ENCODE measurements around the gene UBXN1. TPM values are rescaled to one million over a fixed set of nuclear protein-coding genes. Genes with fewer than 3 reads are reported as not detected.
"Not testable (repeated sequence)": the region's sequence is repeated elsewhere in the genome, so short reads cannot be mapped to it uniquely, and the experiment has no call there.

Gene UBXN1
- total RNA-seq, 1 donor from 2014 or later = 289 TPM

DNA sequence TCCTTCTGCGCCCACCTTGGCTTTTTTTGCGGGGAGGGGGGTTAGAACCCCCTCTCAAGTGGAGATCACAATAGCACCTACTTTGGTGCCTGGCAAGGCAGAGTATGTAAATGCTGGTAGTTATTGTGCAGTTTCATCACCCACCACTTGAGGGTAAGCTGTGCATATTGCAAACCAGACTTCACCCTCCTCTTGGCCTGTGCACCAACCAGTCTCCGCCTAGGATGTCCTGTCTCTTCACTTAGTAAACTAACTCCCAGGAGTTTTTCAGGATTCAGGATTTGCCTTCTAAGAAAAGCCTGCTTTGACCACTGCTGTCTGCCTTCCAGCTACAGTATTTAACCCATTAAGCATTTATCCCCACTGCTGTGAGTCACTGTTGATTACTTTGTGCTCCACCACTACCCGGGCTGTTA, 2.0 kb upstream of the UBXN1 start:
- Histone ChIP-seq H3K4me3 (ENCODE audit: low read depth, low read length) (no peak overlapping the region), H3K27me3 (ENCODE audit: control insufficient read depth, insufficient read depth, low read length) (no peaks in the 10 kb centered on the region), H3K36me3 (ENCODE audit: control insufficient read depth, insufficient read depth, low read length) (peaks cover 3% of the 10 kb centered on the region)
- TF ChIP-seq CTCF (IDR thresholded peaks at IDR 0.05; ENCODE audit: insufficient read depth, low read length, poor library complexity, severe bottlenecking) = peak; percentile 56
- no peak for DNase-seq (ENCODE audit: low read depth)

- H3K4me3 ChIP-seq (ENCODE audit: low read depth, low read length) = peak overlapping the region; percentile 100
- DNase-seq (ENCODE audit: low read depth) = no peak
- TF ChIP-seq CTCF (IDR thresholded peaks at IDR 0.05; ENCODE audit: insufficient read depth, low read length, poor library complexity, severe bottlenecking) = no peak
- H3K27me3 ChIP-seq (ENCODE audit: control insufficient read depth, insufficient read depth, low read length) = no peaks in the 10 kb centered on the region
- peaks cover 3% of the 10 kb centered on the region for H3K36me3 ChIP-seq (ENCODE audit: control insufficient read depth, insufficient read depth, low read length)
Measured at GRCh38 chr11:62678433-62678769, 472 bp downstream of the UBXN1 start.

GRCh38 chr11:62677714-62678113, 1.2 kb downstream of the UBXN1 start:
- Histone ChIP-seq H3K27me3 (ENCODE audit: control insufficient read depth, insufficient read depth, low read length) (no peaks in the 10 kb centered on the region), H3K36me3 (ENCODE audit: control insufficient read depth, insufficient read depth, low read length) (peaks cover 3% of the 10 kb centered on the region), H3K4me3 (ENCODE audit: low read depth, low read length) (peak overlapping the region; percentile 100)
- TF ChIP-seq CTCF (IDR thresholded peaks at IDR 0.05; ENCODE audit: insufficient read depth, low read length, poor library complexity, severe bottlenecking) = no peak
- no peak for DNase-seq (ENCODE audit: low read depth)

DNA sequence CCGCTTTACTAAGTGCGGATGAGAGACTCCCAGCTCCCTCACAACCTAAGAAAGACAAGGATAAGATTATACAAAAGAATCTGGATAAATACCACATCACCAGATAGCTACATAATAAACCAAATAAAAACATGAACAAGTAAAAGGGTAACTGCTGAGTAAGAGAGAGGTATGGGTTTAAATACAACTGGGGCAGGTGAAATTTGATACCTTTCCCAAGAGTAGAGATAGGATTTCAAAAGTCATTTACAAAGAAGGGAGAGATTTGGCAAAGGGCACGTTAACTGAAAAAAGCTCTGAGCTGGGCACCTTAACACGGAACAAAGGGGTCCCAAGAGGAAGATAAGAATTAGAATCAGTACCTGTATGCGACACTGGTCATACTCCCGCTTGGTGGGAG, 1.7 kb downstream of the UBXN1 start:
- no peaks in the 10 kb centered on the region for H3K27me3 ChIP-seq (ENCODE audit: control insufficient read depth, insufficient read depth, low read length)
- peaks cover 3% of the 10 kb centered on the region for H3K36me3 ChIP-seq (ENCODE audit: control insufficient read depth, insufficient read depth, low read length)
- no peak for DNase-seq (ENCODE audit: low read depth)
- no peak overlapping the region for H3K4me3 ChIP-seq (ENCODE audit: low read depth, low read length)
- TF ChIP-seq CTCF (IDR thresholded peaks at IDR 0.05; ENCODE audit: insufficient read depth, low read length, poor library complexity, severe bottlenecking) = no peak

DNA sequence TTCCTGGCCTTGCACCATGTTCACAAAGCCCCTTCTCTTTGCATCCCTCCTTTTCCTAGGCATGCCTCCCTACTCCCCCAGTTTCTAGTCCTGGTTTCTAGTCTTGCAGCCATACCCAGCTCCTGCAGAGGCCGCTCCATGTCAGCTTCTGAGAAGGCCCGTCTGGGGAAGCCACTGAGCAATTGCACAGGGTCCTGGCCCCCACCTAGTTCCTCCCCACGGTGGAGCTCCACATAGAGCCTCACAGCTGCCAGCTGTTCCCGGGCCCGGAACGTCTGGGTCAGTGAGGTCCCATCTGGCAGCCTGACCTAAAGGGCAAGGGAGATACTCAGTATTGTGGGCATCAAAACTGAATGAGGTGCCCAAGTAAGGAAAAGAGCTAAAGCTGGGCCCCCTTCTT, 2.2 kb downstream of the UBXN1 start:
- no peak for TF ChIP-seq CTCF (IDR thresholded peaks at IDR 0.05; ENCODE audit: insufficient read depth, low read length, poor library complexity, severe bottlenecking)
- Histone ChIP-seq H3K36me3 (ENCODE audit: control insufficient read depth, insufficient read depth, low read length) (peaks cover 3% of the 10 kb centered on the region), H3K27me3 (ENCODE audit: control insufficient read depth, insufficient read depth, low read length) (no peaks in the 10 kb centered on the region), H3K4me3 (ENCODE audit: low read depth, low read length) (no peak overlapping the region)
- DNase-seq (ENCODE audit: low read depth) = no peak

DNA sequence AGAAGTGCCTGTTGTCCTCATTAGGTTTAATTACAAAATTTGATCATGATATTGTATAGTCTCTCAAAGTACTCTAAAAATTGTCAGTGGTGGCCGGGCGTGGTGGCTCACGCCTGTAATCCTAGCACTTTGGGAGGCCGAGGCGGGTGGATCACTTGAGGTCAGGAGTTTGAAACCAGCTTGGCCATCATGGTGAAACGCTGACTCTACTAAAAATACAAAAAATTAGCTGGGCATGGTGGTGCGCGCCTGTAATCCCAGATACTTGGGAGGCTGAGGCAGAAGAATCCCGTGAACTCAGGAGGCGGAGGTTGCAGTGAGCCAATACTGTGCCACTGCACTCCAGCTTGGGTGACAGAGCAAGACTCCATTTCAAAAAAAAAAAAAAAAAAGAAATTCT, 3.5 kb downstream of the UBXN1 start:
- not testable (repeated sequence) for H3K36me3 ChIP-seq (ENCODE audit: control insufficient read depth, insufficient read depth, low read length); H3K27me3 ChIP-seq (ENCODE audit: control insufficient read depth, insufficient read depth, low read length); DNase-seq (ENCODE audit: low read depth); H3K4me3 ChIP-seq (ENCODE audit: low read depth, low read length)
